D721Med (cell line): ENCODE data around the gene HBG1.

ENCODE experiments used
- DNase-seq: peaks from one replicate; pipeline ENCODE4 v3.0.0; 2011; ENCODE audit warnings: low spot score; ENCODE audit not compliant: insufficient read length
- FAIRE-seq: peaks from 2 replicates; lab custom pipeline; 2011; peaks lifted over from hg19 to GRCh38; lab: Jason Lieb, UNC
- CTCF ChIP-seq: IDR thresholded peaks from 2 replicates; pipeline ENCODE4 v1.5.1; 2012; ENCODE audit warnings: mild to moderate bottlenecking, control low read depth; ENCODE audit not compliant: insufficient read depth; ENCODE audit errors: missing control alignments

Gene HBG1

GRCh38 chr11:5231111-5231510, 18.5 kb downstream of the HBG1 start:
- no peak for TF ChIP-seq CTCF
- DNase-seq: no peak
- no peak for FAIRE-seq

GRCh38 chr11:5230266-5230665, 19.4 kb downstream of the HBG1 start:
- FAIRE-seq (no peak), DNase-seq (no peak)
- TF ChIP-seq CTCF: no peak

- no peak for TF ChIP-seq CTCF
- FAIRE-seq (no peak), DNase-seq (no peak)
These were observed 19.9 kb downstream of the HBG1 start for GRCh38 chr11:5229796-5230195.

GRCh38 chr11:5229356-5229755, 20.3 kb downstream of the HBG1 start:
- FAIRE-seq (no peak), DNase-seq (no peak)
- no peak for TF ChIP-seq CTCF

GRCh38 chr11:5228124-5228523, 21.5 kb downstream of the HBG1 start:
- no peak for FAIRE-seq
- no peak for TF ChIP-seq CTCF
- DNase-seq: no peak

GRCh38 chr11:5227681-5228080, 22.0 kb downstream of the HBG1 start:
- FAIRE-seq (no peak), DNase-seq (no peak)
- no peak for TF ChIP-seq CTCF

- no peak for DNase-seq
- FAIRE-seq: no peak
- no peak for TF ChIP-seq CTCF
These were observed 22.8 kb downstream of the HBG1 start, which contains the start of gene HBB for GRCh38 chr11:5226732-5227310. TSS of gene HBB (minus strand) at chr11:5227071. CDS start at chr11:5227021, 50 bp downstream.
